Right ventricle myocardium inferior (tissue), 1 donor: Measurements from ENCODE around the gene ALPL. TPM values are rescaled to one million over a fixed set of nuclear protein-coding genes. Genes with fewer than 3 reads are reported as not detected.
"Not testable (repeated sequence)": the region's sequence is repeated elsewhere in the genome, so short reads cannot be mapped to it uniquely, and the experiment has no call there.

ENCODE experiments used
- ATAC-seq: fragments of 200-7000 bp; cut with Tn5 transposase; one replicate; pipeline ENCODE4 v1.9.1; 2020; ENCODE audit warnings: mild to moderate bottlenecking, moderate library complexity
- DNase-seq: peaks from one replicate; pipeline ENCODE4 v3.0.0; 2021; ENCODE audit errors: missing footprints
- intact Hi-C: fragments of 100-400 bp; cut with DNase I; formaldehyde crosslinking; loops from one replicate; pipeline ENCODE4 v1.11.0; 2022
- total RNA-seq: library from RNA; stranded (reverse); fragmentation: NEBNext Ultra II Directional; extraction: Animal tissue kit (Norgen Biotek cat#: 25700); gene quantifications from one replicate; pipeline ENCODE4 v1.2.1, GENCODE V29; 2021
- donor health status: DM: no; HTN: yes; CAD: no; lungs with severe emphysema.

Gene ALPL
- total RNA-seq, 1 donor from 2014 or later: 11.0 TPM

- intact Hi-C loops: no loop called here
- ATAC-seq: no peak
Measured at GRCh38 chr1:21503706-21504377, 5.4 kb upstream of the ALPL start.

GRCh38 chr1:21506804-21507203 lies 2.4 kb upstream of the ALPL start:
- no peak for DNase-seq
- intact Hi-C loops: no loop called here
- ATAC-seq: no peak

More at GRCh38 chr1:21503706-21504377, 5.4 kb upstream of the ALPL start:
- DNase-seq: no peak

GRCh38 chr1:21507511-21508270 lies 1.5 kb upstream of the ALPL start:
- ATAC-seq: no peak
- intact Hi-C loops: no loop called here
- no peak for DNase-seq

- intact Hi-C loops: loop anchor here (1.0 kb wide), 1 partner anchor 66 kb away; no protein-coding TSS in a partner anchor
- ATAC-seq (peak; percentile 81), DNase-seq (peak; percentile 90)
Measured at GRCh38 chr1:21508580-21509350, 458 bp upstream of the ALPL start.

- no peak for ATAC-seq
- no peak for DNase-seq
- intact Hi-C loops: loop anchor here (2.0 to 5.0 kb wide), 2 partner anchors 27 to 147 kb away; no protein-coding TSS in a partner anchor
Measured at GRCh38 chr1:21510113-21510493, 880 bp downstream of the ALPL start.

- ATAC-seq: no peak
- intact Hi-C loops: loop anchor here (2.0 to 5.0 kb wide), 2 partner anchors 26 to 146 kb away; no protein-coding TSS in a partner anchor
- no peak for DNase-seq
Measured at GRCh38 chr1:21510885-21511578, 1.8 kb downstream of the ALPL start.

GRCh38 chr1:21511579-21512522 lies 2.6 kb downstream of the ALPL start:
- intact Hi-C loops: loop anchor here (2.0 to 5.0 kb wide), 2 partner anchors 25 to 145 kb away; no protein-coding TSS in a partner anchor
- peak; percentile 79 for DNase-seq
- peak; percentile 58 for ATAC-seq

- ATAC-seq (no peak), DNase-seq (no peak)
- intact Hi-C loops: loop anchor here (5.0 kb wide), 1 partner anchor 143 kb away; no protein-coding TSS in a partner anchor
Measured at GRCh38 chr1:21514245-21514644, 5.0 kb downstream of the ALPL start.

GRCh38 chr1:21517161-21517589 lies 8.0 kb downstream of the ALPL start:
- DNase-seq (no peak), ATAC-seq (no peak)
- intact Hi-C loops: no loop called here

- intact Hi-C loops: no loop called here
- DNase-seq: no peak
- no peak for ATAC-seq
Measured at GRCh38 chr1:21517660-21518480, 8.6 kb downstream of the ALPL start.

GRCh38 chr1:21518774-21519455 lies 9.7 kb downstream of the ALPL start:
- ATAC-seq (no peak), DNase-seq (no peak)
- intact Hi-C loops: no loop called here

- DNase-seq, intact Hi-C loops, ATAC-seq: not testable (repeated sequence)
Measured at GRCh38 chr1:21519486-21520070, 10.4 kb downstream of the ALPL start.

- ATAC-seq (peak; percentile 69), DNase-seq (no peak)
- intact Hi-C loops: no loop called here
Measured at GRCh38 chr1:21520899-21521716, 11.9 kb downstream of the ALPL start.

GRCh38 chr1:21521717-21522060 lies 12.5 kb downstream of the ALPL start:
- ATAC-seq: no peak
- no peak for DNase-seq
- intact Hi-C loops: no loop called here

GRCh38 chr1:21522525-21523038 lies 13.4 kb downstream of the ALPL start:
- intact Hi-C loops: no loop called here
- no peak for DNase-seq
- no peak for ATAC-seq
